HG03095 (cell line): ENCODE data around the gene HCN4.
"Not testable (repeated sequence)": the region's sequence is repeated elsewhere in the genome, so short reads cannot be mapped to it uniquely, and the experiment has no call there.

Experiments used
- ATAC-seq: cut with Tn5 transposase; IDR thresholded peaks from one replicate; pipeline ENCODE4 v1.9.1; 2021; ENCODE audit warnings: moderate library complexity; ENCODE audit not compliant: unreplicated experiment

HCN4 gene

GRCh38 chr15:73300286-73300685 is 68.5 kb downstream of the HCN4 start:
- not testable (repeated sequence) for ATAC-seq

- no peak for ATAC-seq
Observed at GRCh38 chr15:73298522-73299245, 70.1 kb downstream of the HCN4 start.

GRCh38 chr15:73296609-73297353 is 72.0 kb downstream of the HCN4 start:
- no peak for ATAC-seq

DNA sequence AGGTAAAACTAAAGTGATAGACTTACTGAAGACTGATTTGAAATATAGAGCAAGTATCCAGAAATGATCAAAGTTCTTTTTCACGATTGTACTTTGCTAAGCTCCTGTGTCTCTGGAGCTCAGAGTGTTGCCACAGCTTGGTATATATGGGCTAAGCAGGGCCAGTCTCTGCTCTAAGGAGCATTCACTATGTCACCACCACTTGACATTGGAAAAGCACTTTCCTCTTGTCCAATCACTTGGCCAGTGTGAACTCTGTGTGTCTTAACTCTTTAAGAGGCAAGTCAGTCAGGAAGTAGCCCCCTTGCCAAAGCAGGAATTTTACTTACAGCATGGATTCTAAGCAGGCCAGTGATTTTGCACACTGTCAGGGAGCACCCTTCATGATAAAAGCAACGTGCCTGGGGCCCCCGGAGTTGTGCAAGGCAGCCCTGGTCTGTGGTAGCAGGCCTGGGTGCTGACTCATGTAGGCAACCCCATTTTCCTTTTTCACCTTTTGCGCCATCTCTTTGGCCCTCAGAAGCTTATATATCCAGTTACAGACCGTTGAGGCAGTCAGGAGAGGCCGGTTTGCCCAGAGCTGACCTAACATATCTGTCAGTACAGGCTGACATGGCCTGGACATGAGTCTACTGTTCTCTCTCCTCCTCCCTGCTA is 73.0 kb downstream of the HCN4 start:
- ATAC-seq: no peak

GRCh38 chr15:73293773-73294172 is 75.0 kb downstream of the HCN4 start:
- no peak for ATAC-seq

GRCh38 chr15:73291441-73291840 is 77.3 kb downstream of the HCN4 start:
- ATAC-seq: no peak

DNA sequence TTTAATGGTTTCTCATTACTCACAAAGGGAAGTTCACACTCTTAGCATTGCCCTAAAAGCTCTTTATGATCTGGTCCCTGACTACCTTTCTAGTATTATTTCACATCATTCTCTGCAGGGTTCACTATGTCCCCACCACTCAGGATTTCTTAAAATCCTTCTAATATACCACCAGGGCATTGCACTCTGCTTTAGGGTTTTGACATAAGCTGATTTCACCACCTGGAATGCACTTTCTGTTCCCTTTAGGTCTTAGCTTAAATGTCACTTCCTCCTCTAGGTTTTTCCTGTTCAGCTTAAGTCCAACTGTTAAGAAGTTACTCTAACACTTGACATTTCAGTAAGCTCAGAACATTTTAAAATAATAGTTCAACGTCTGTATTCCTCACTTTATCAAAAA is 81.7 kb downstream of the HCN4 start:
- no peak for ATAC-seq

GRCh38 chr15:73286311-73286710 is 82.4 kb downstream of the HCN4 start:
- ATAC-seq: no peak

GRCh38 chr15:73284090-73284716 is 84.6 kb downstream of the HCN4 start:
- ATAC-seq: no peak

- no peak for ATAC-seq
Observed at GRCh38 chr15:73283366-73283962, 85.3 kb downstream of the HCN4 start.

GRCh38 chr15:73282567-73283365 is 86.0 kb downstream of the HCN4 start:
- ATAC-seq: no peak

DNA sequence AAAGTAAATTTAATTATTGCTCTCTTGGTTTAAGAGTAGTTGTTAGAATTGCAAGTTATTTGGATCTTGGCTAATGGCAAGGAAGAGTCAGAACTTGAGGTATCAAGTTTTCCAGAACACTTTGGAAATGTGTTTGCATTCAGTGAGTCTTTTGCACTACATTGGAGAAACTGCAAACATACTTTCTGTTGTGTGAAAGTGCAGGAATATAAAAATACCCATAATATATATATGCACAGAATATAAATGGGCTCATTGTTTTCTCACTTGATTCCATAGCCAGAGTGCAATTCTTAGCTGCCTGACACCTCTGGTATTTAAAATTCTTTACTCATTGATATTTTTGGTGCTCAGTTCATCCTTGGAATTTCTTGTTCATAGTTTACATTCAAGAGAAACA is 92.9 kb downstream of the HCN4 start:
- ATAC-seq: no peak

GRCh38 chr15:73273181-73274002 is 95.4 kb downstream of the HCN4 start:
- no peak for ATAC-seq

GRCh38 chr15:73270366-73271097 is 98.2 kb downstream of the HCN4 start:
- ATAC-seq: no peak
